Stimulated activated CD4-positive, alpha-beta T cell treated with anti-CD3 and anti-CD28 coated beads, Interleukin-1b, Interleukin-23, amount 100 ng/mL, for 1 hour (primary cell): ENCODE measurements around the gene ASCC3.

Experiments used
- DNase-seq, 2 donors: peaks; one replicate each; pipeline ENCODE4 v3.0.0-alpha.2; 2020; ENCODE audit warnings: low read depth in 2 of 2

ASCC3 gene

DNA sequence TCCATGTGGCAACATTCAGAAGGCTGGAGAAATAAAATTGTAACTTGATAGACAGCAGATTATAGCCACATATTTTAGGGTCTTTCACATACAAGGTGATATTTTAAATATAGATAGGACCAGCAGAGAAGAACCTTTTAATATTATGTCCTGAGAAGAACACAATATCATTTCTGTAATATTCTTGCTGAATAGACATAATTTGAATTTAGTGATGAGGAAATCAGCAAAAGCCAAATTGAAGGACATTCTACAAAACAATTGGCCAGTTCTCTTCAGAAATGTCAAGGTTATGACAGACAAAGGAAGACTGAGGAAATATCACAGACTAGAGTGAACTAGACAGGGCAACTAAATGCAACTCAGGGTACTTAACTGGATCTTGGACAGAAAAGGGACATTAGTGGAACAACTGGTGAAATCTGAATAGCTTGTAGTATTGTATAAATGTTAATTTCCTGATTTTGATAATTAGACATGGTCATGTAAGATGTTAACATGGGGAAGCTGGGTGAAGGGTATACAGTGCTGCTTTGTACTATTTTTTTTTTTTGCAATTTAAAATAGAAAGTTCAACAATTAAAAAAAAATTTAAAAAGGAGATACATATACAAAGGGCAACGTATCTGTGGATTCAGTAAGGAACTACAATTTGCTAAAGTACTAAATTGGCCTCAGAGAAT lies 281.9 kb downstream of the ASCC3 start:
- DNase-seq: no peak

DNA sequence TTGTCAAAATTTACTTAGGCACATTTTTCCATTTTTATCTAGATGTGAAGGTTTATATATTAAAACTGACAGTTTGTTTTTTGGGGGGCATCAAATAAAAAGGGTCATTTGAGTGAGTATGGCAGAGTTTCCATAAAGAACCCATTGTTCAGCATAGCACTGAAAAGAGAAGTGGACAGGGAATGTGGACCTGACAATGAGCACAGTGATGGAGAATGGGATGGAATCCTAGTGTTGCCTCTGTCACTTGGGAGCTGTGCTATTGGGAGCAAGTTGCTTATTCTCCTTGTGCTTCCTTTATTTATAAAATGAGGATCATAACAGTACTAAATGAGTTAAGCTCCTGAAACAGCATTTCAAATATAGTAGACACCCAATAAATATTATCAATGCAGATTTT lies 285.7 kb downstream of the ASCC3 start:
- no peak for DNase-seq

DNA sequence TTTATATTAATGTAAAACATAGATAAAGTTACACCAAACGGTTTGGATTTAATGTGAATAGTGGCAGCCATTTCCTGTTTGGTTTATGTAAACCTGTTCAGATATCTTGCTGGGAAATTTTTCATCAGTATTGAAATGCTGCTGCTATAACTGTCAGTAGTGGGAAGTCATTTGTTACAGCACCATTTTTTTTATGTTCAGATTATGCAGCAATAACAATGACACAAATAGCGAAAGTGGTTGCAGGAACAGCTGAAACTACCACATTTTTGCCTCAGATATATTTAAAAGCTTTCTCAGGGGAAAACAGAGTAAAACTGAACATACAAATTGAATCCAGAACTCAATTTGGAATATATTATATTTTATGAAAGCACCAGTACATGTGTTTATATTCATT lies 287.6 kb downstream of the ASCC3 start:
- no peak for DNase-seq

DNA sequence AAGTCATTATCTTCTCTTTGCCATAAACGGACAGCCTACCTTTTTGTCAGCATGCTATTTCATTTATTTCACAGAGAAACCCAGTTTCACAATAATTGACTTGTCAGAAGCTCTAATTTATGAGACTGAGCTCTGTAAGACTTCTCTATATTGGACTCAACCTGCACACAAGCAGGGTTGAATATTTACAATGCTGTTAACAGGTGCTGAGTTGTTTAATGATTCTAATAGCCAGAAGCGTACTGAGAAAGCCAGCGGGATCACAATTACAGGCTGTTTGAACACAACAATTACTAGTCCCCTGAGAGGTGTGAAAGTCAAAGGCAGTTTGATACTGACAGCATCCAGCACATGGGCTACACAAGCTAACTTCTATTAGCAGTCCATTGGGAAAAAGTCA lies 288.2 kb downstream of the ASCC3 start:
- no peak for DNase-seq

GRCh38 chr6:100577425-100577824 lies 303.7 kb downstream of the ASCC3 start:
- DNase-seq: no peak

DNA sequence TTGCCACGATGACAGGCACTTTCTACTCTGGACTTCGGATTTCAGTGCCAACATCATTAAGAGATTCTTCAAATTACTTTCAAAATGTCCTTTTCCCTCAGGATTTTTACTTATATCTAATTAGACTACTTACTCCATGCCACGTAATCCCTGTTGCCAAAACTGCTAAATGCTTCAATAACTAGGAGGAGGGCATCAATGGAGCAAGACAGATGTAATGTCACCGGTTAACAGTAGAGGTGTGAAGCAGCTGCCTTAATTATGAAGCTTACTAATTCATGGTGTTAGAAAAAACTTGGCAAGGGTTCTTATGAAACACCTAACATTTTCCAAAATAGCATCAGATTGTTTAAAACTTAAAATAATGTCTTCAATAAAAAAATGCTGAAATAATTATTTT lies 305.2 kb downstream of the ASCC3 start:
- no peak for DNase-seq

- DNase-seq: no peak
Observed at GRCh38 chr6:100574836-100575235, 306.3 kb downstream of the ASCC3 start.

GRCh38 chr6:100573166-100573565 lies 308.0 kb downstream of the ASCC3 start:
- DNase-seq: no peak

DNA sequence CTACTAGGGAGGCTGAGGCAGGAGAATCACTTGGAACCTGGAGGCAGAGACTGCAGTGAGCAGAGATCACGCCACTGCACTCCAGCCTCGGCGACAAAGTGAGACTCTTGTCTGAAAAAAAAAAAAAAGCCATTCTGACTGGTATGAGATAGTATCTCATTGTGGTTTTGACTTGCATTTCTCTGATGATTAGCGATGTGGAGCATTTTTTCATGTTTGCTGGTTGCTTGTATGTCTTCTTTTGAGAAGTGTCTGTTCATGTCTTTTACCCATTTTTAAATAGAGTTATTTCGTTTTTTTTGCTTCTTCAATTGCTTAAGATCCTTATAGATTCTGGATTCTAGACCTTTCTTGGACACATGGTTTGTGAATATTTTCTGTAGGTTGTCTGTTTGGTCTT lies 312.9 kb downstream of the ASCC3 start:
- DNase-seq: no peak

DNA sequence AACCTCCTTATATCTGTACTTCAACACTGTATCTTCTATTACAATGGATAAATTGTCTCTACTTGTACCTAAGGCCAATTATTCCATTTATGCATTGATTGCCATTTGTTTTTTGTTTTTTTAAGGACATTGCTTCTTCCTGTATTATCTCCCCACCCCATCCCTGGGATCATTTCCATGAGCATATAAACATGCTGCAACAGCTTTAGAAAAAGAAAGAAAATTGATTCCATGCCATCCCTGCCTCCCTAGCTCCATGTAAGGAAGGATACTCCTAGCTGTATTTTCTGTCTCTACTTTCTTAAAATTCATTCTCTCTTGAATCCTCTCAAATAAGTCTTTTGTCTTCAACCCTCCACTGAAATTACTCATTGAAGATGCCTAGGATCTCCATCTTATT lies 314.6 kb downstream of the ASCC3 start:
- DNase-seq: no peak

DNA sequence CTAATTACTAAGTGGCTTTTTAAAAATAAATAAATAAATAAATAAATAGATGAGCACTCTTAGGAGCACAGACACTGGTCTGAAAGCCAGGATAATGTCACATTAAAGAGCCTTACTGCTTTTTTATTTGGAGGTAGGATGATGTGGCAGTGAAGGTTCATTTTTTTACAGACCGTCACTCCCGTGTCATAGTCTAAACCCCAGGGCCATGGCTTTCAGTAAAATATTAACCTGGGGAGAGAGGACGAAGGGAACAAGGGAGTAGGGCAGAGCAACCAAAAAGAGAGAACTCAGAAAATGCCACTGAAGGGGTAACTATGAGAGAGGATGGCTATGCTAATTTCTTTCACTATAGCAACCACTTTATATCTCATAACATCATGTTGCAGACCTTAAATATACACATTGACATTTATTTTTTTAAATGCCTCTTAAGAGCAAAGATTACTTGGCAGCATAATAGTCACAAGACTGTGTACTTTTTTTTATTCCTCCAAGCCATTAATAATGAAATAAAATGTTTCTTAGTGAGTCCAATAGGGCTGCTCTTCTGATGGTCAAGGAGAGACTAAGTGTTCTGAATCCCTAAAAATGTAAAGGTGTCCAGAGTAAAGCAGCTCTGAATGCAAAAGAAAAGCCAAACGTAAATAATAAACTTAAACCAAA lies 315.6 kb downstream of the ASCC3 start:
- no peak for DNase-seq

GRCh38 chr6:100559859-100560258 lies 321.3 kb downstream of the ASCC3 start:
- DNase-seq: no peak

DNA sequence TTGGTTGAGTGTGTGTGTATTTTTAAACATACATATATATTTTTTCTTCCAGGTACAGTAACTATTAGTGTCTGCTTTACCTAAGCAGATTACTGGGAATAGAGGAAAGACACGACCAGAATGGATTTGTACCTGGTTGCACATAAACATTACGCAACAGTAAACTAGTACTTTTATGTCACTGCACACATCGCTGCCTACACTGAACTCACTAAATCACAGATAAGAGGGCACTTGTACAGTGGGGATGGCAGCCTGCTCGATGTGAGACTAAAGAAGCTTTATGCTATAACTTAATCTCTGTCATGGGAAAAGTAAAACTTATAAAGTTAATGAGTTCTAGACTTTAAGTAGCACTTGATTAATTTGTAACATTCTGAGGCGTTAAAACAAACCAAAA lies 326.9 kb downstream of the ASCC3 start:
- no peak for DNase-seq

DNA sequence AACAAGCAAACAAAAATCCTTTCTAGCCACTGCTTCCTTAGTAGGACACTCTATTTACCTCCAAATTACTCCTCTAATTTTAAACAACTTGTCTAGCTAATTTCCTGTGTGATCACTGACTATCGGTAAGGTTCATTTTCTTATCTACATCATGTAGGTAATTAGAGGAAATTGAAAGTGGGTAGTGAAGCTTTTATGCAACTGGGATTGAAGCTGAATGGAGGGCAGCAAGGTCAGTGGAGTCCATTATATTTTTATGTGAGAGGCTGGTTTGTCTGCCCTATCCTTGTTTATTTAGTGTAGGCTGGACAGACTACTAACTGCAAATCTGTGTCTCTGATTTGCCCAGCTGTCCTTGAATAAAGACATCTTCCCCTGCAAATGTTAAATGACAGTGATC lies 327.9 kb downstream of the ASCC3 start:
- DNase-seq: no peak

DNA sequence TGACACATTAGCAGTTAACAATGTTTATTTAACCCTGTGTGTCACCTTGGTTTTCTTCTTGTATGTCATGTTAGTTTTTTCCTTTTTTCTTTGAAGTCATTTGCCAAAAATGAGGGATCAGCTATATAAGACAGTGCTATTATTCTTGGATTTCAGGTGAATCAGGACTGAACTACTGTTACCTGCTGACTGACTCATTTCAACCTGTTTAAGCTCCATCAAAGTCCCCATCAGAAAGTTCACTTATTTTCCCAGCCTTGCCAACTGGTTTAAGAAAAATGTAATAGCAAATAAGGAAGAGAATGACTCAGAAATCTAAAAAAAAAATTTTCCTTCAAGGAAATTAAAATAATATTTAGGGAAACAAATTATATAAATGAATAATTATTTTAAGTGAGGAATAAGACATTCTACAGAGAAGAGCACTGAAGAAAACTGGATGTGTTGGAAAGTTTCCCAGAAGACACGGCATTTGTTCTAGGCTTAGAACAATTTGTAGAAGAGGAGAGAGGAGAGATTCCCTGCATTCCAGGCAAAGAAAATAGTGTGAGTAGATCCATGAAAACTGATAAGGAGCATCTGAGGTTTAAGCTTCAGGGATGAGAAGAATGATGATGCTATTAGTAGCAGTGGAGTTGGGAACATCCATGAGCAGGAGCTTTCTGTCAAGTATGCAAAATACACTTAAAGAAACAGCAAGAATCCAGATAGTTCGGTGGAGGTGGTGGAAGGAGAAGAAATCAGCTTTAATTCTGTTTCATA lies 331.5 kb downstream of the ASCC3 start:
- no peak for DNase-seq

GRCh38 chr6:100538086-100538485 lies 343.0 kb downstream of the ASCC3 start:
- DNase-seq: no peak

- no peak for DNase-seq
Observed at GRCh38 chr6:100518588-100518987, 362.5 kb downstream of the ASCC3 start.

GRCh38 chr6:100517633-100518032 lies 363.5 kb downstream of the ASCC3 start:
- DNase-seq: no peak

DNA sequence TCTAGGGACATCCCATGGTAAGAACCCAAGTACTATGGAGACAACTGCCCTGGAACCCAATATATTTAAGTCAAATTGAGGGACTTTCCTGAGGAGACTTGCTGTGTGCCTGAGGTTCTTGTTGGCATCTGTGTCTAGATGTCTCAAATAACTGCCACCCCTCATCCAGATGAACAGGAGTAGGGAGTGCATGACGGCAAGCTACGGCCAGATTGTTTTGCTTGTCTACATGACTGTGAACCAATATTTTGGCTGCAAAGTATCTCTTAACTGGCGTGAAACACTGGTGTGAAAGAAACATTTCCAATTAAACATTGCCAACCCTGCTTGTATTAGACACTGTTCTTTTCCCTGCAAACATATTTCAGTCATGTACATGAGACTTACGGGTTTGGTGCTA lies 364.0 kb downstream of the ASCC3 start:
- DNase-seq: no peak

DNA sequence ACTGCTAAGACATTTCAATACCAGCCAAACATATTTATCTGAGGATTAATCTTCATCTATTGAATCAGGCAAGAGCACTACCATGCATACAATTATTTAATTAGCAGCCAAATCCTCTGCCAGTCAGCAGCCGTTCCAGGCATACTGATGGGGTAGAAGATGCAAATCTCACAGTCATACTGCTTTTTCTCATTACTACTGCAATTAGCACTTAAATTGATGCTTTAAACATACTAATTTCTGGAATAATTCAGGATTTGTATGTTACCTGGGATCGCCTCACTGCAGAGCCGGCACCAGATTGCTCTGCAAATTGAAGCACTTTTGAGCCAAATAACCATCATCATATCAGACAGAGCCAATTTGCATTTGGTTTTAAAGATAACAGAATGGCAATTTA lies 366.5 kb downstream of the ASCC3 start:
- DNase-seq: no peak

DNA sequence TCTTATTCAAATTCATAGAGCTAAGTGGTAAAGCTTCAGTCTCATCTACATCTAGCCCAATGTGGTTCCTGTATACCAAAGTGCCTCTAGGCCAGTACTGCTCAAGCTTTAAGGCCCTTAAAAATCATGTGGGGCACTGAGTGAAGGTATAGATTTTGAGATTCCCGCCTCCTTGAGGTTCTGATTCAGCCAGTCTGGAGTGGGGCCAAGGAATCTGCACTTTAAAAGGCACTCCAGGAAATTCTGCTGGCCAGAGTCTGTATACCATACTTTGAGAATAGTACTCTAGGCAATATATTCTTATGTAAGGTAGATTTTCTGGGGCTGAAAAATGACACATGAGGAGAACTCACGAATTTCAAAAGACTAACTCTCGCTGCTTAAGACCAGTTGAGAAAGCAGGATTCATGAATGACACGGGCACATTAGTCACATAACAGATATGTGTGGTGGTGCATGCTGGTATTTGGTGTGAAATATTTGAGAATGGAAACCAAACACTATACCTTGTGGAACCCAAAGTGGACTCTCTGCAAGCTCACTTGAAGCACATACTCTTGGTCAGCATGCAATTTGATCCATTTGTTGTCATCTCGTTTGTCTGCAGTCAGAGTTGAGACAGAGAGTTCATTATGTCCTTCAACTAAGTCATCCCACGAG lies 368.8 kb downstream of the ASCC3 start:
- DNase-seq: no peak

- DNase-seq: no peak
Observed at GRCh38 chr6:100509101-100509500, 372.0 kb downstream of the ASCC3 start.

- DNase-seq: no peak
Observed at GRCh38 chr6:100506651-100507050, 374.5 kb downstream of the ASCC3 start.
